ENCODE results near the gene CCDC157.

GRCh38 chr22:30370641-30371230 lies 13.9 kb downstream of the CCDC157 start:
- TF ChIP-seq, protein P1, sequence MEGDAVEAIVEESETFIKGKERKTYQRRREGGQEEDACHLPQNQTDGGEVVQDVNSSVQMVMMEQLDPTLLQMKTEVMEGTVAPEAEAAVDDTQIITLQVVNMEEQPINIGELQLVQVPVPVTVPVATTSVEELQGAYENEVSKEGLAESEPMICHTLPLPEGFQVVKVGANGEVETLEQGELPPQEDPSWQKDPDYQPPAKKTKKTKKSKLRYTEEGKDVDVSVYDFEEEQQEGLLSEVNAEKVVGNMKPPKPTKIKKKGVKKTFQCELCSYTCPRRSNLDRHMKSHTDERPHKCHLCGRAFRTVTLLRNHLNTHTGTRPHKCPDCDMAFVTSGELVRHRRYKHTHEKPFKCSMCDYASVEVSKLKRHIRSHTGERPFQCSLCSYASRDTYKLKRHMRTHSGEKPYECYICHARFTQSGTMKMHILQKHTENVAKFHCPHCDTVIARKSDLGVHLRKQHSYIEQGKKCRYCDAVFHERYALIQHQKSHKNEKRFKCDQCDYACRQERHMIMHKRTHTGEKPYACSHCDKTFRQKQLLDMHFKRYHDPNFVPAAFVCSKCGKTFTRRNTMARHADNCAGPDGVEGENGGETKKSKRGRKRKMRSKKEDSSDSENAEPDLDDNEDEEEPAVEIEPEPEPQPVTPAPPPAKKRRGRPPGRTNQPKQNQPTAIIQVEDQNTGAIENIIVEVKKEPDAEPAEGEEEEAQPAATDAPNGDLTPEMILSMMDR (IDR thresholded peaks at IDR 0.05) = no peak
- no peak for TF ChIP-seq POLR2AphosphoS5 (IDR thresholded peaks at IDR 0.05; ENCODE audit: insufficient read depth in 1 of 2, low read depth in 1 of 2)
